Caco-2 (cell line): ENCODE results near the gene DDN. TPM values are rescaled to one million over a fixed set of nuclear protein-coding genes. Genes with fewer than 3 reads are reported as not detected.
A peak's percentile ranks its signal among the peaks of the same experiment; 100 is the strongest.

Experiments used
- BruUV-seq: library from RNA; stranded (reverse); fragments of 400-500 nt; replicated peaks from 2 replicates; lab custom pipeline; 2021; lab: Mats Ljungman, UMichigan
- CTCF ChIA-PET: fragments of 300-600 bp; sonication (Branson Sonifier 250); formaldehyde crosslinking; loops from one replicate; lab custom pipeline; 2022; ENCODE audit warnings: antibody characterized with exemption; lab: Charles Lee
- POLR2A ChIA-PET: fragments of 300-600 bp; sonication (Branson Sonifier 250); formaldehyde crosslinking; loops from one replicate; lab custom pipeline; 2022; ENCODE audit warnings: antibody characterized with exemption; lab: Charles Lee
- DNase-seq, 2 experiments: peaks; one replicate each; pipeline versions ENCODE4 v3.0.0 to v3.0.0-alpha.2; 2020 to 2022
- H3K27me3 ChIP-seq: replicated peaks from 2 replicates; pipeline ENCODE4 v1.6.0; 2011; ENCODE audit warnings: low read length; ENCODE audit not compliant: control insufficient read depth, insufficient read depth
- H3K36me3 ChIP-seq: 2 replicates; pipeline ENCODE4 v1.5.1; 2011; ENCODE audit warnings: low read length; ENCODE audit not compliant: control insufficient read depth, insufficient read depth
- H3K4me1 ChIP-seq: fragments of 250-450 bp; sonication (Bioruptor Pico); 2 replicates; pipeline ENCODE4 v1.5.1; 2020; ENCODE audit warnings: mild to moderate bottlenecking
- H3K4me3 ChIP-seq: 2 replicates; pipeline ENCODE4 v1.5.1; 2011; ENCODE audit warnings: low read depth, mild to moderate bottlenecking, control low read depth, low read length
- H3K9me3 ChIP-seq: fragments of 250-450 bp; sonication (Bioruptor Pico); 2 replicates; pipeline ENCODE4 v1.5.1; 2020; ENCODE audit warnings: mild to moderate bottlenecking, moderate library complexity
- H3K27ac Mint-ChIP-seq: one replicate; pipeline ENCODE4 v1.8.0; 2022; ENCODE audit warnings: mixed read lengths; ENCODE audit not compliant: unreplicated experiment
- H3K27me3 Mint-ChIP-seq: one replicate; pipeline ENCODE4 v1.8.0; 2022; ENCODE audit warnings: mixed read lengths; ENCODE audit not compliant: insufficient read depth, unreplicated experiment
- H3K36me3 Mint-ChIP-seq: one replicate; pipeline ENCODE4 v1.8.0; 2022; ENCODE audit warnings: mild to moderate bottlenecking, mixed read lengths; ENCODE audit not compliant: insufficient read depth, unreplicated experiment
- H3K4me1 Mint-ChIP-seq: one replicate; pipeline ENCODE4 v1.8.0; 2022; ENCODE audit warnings: low read depth, mixed read lengths; ENCODE audit not compliant: unreplicated experiment
- H3K4me3 Mint-ChIP-seq: one replicate; pipeline ENCODE4 v1.8.0; 2022; ENCODE audit warnings: mild to moderate bottlenecking, moderate library complexity, mixed read lengths; ENCODE audit not compliant: unreplicated experiment
- H3K9me3 Mint-ChIP-seq: one replicate; pipeline ENCODE4 v1.8.0; 2022; ENCODE audit warnings: mixed read lengths; ENCODE audit not compliant: unreplicated experiment
- intact Hi-C: fragments of 100-400 bp; cut with micrococcal nuclease; formaldehyde crosslinking; loops from one replicate; pipeline ENCODE4 v1.10.0; 2022; ENCODE audit not compliant: unreplicated experiment
- total RNA-seq: library from RNA; stranded (reverse); gene quantifications from 2 replicates; pipeline ENCODE4 v1.2.3, GENCODE V29; 2022
- TF ChIP-seq, protein P1 (sequence below), 2 experiments: fragments of 200-600 bp in 1 of 2; IDR thresholded peaks; 1 replicate in 1 of 2; 2 replicates in 1 of 2; pipeline versions ENCODE4 v1.5.1 to v1.8.0; 2011 to 2022; ENCODE audit warnings: antibody characterized with exemption in 1 of 2, control low read depth in 1 of 2, inconsistent platforms in 1 of 2, low read depth in 1 of 2, low read length in 1 of 2, mild to moderate bottlenecking in 1 of 2, moderate library complexity in 1 of 2; ENCODE audit not compliant: insufficient read depth in 1 of 2, severe bottlenecking in 1 of 2, unreplicated experiment in 1 of 2

Gene DDN
- total RNA-seq, 1 experiment from 2014 or later: 1.9 TPM

DNA sequence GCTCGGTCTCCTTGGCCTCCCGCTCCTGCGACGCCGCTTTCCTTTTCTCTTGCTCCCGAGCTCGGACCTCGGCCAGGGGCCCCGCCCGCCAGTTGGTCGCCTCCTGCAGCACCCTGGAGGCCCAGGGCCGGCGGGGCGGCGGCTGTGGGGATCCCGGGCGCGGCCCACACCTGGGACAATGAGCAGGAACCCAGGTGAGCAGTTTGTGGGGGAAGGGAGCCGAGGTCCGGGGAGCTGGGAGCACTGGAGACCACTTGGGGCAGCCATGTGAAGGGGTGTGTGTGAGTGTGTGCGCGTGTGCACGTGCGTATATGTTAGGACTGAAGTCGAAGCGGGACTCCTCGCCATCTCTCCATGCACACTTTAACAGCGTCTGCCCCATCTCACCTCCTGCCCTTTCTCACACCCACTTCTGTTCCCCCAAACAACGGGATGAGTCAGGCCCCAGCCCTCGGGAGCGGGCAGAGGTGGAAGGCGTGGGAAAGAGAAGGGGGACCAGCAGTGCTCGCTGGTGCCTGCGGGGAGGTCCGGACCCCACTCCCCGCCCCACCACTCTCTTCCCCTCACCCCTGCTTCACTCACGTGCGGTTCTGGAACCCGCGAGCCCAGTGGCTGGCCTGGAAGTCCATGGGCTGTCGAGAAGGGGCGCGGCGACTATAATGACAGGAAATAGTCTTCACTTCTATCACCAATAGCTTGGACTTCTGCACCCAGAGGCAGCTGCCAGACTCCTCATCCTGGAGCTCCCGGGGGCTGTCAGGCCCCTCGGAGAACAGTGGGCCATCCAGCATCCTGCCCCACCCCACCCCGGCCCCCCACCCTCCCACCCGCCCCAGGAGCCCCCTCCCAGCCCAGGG is 450 bp downstream of the DDN start:
- H3K4me3 ChIP-seq: peak overlapping the region; percentile 49
- H3K4me1 ChIP-seq: peaks cover 26% of the 10 kb centered on the region
- H3K27ac Mint-ChIP-seq: no peak overlapping the region
- H3K9me3 Mint-ChIP-seq: no peaks in the 10 kb centered on the region
- peak overlapping the region; percentile 91 for H3K4me3 Mint-ChIP-seq
- TF ChIP-seq, protein P1, sequence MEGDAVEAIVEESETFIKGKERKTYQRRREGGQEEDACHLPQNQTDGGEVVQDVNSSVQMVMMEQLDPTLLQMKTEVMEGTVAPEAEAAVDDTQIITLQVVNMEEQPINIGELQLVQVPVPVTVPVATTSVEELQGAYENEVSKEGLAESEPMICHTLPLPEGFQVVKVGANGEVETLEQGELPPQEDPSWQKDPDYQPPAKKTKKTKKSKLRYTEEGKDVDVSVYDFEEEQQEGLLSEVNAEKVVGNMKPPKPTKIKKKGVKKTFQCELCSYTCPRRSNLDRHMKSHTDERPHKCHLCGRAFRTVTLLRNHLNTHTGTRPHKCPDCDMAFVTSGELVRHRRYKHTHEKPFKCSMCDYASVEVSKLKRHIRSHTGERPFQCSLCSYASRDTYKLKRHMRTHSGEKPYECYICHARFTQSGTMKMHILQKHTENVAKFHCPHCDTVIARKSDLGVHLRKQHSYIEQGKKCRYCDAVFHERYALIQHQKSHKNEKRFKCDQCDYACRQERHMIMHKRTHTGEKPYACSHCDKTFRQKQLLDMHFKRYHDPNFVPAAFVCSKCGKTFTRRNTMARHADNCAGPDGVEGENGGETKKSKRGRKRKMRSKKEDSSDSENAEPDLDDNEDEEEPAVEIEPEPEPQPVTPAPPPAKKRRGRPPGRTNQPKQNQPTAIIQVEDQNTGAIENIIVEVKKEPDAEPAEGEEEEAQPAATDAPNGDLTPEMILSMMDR (IDR thresholded peaks at IDR 0.05; ENCODE audit: insufficient read depth in 1 of 2, low read depth in 1 of 2, low read length in 1 of 2, severe bottlenecking in 1 of 2, unreplicated experiment in 1 of 2): no peak
- no peaks in the 10 kb centered on the region; the same call in 1 of the 2 replicates for H3K36me3 ChIP-seq
- no peaks in the 10 kb centered on the region for H3K27me3 ChIP-seq
- no peaks in the 10 kb centered on the region for H3K27me3 Mint-ChIP-seq
- POLR2A ChIA-PET: interaction anchor here (0.6 to 1.9 kb wide), 5 partner anchors 11 to 147 kb away, joined by 3 to 9 read pairs (median 7); partner anchors contain the start of gene DDX23
- intact Hi-C loops: loop anchor here (5.0 kb wide), 1 partner anchor 61 kb away; no protein-coding TSS in a partner anchor
- H3K4me1 Mint-ChIP-seq: peaks cover 32% of the 10 kb centered on the region
- no peaks in the 10 kb centered on the region for H3K9me3 ChIP-seq
- peaks cover 28% of the 10 kb centered on the region for H3K36me3 Mint-ChIP-seq
- CTCF ChIA-PET: interaction anchor here (0.5 to 6.3 kb wide), 12 partner anchors 11 to 146 kb away, joined by 3 to 90 read pairs (median 8); partner anchors contain the start of genes ARF3, PRKAG1 and WNT1
- TSS peak; percentile 24 for BruUV-seq
- DNase-seq: peak; percentile 38 to 70

DNA sequence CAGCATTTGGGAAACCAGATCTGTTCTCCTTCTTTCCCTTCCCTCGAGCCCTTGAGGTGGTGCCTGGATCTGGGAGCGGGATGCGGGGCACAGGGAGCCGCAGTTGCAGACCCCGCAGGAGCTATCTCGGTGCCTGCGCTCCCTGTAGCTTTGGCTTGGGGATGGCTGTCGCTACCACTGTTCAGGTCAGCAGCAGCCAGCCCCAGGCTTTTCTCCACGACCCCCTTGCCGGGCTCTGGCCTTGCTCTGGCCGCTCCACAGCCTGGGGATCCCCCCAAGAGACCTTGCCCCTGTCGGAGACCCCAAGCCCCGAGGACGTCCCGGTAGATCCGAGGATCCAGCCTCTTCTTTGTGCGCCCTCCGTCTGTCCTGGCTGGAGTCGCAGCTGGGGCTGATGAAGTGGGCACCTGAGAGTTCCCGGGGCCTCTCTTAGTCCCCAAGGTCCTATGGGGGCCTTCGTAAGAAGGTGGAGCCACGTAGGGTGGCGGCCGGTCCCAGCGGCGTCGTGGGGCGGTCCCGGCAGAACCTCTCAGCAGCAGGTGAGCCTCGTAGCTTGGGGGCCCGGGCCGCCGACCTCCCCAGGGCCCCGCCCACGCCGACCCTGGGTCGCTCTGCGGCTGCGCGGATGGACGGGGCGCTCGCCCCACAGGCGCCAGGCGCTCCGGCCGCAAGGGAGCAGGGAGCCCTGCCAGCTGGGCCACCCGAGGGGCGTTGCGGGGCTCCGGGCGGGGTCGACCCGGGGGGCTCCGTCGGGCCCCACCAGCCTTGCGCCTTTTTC is 1.3 kb downstream of the DDN start:
- Mint-ChIP-seq H3K9me3 (no peaks in the 10 kb centered on the region), H3K27me3 (no peaks in the 10 kb centered on the region), H3K36me3 (peaks cover 28% of the 10 kb centered on the region), H3K4me3 (peak overlapping the region; percentile 91), H3K4me1 (peaks cover 35% of the 10 kb centered on the region), H3K27ac (no peak overlapping the region)
- ChIA-PET CTCF (interaction anchor here (0.5 to 6.3 kb wide), 17 partner anchors 10 to 145 kb away, joined by 3 to 90 read pairs (median 6); partner anchors contain the start of genes ARF3, PRKAG1 and WNT1), POLR2A (interaction anchor here (0.6 to 1.9 kb wide), 6 partner anchors 10 to 146 kb away, joined by 3 to 9 read pairs (median 5); partner anchors contain the start of genes DDX23 and PRKAG1)
- DNase-seq: peak; percentile 76 to 87
- intact Hi-C loops: loop anchor here (5.0 kb wide), 1 partner anchor 61 kb away; no protein-coding TSS in a partner anchor
- H3K4me1 ChIP-seq: peaks cover 28% of the 10 kb centered on the region
- TF ChIP-seq, protein P1 (IDR thresholded peaks at IDR 0.05; ENCODE audit: insufficient read depth in 1 of 2, low read depth in 1 of 2, low read length in 1 of 2, severe bottlenecking in 1 of 2, unreplicated experiment in 1 of 2): peak in 1 of 2 experiments; percentile 35
- no peaks in the 10 kb centered on the region for H3K36me3 ChIP-seq
- H3K27me3 ChIP-seq: no peaks in the 10 kb centered on the region
- peak overlapping the region; percentile 49 for H3K4me3 ChIP-seq
- no peaks in the 10 kb centered on the region for H3K9me3 ChIP-seq
- BruUV-seq: no TSS peak
